ENCODE data around the gene RPL35A. TPM values are rescaled to one million over a fixed set of nuclear protein-coding genes. Genes with fewer than 3 reads are reported as not detected.

RPL35A gene
- total RNA-seq, 1 donor from 2014 or later: 676 TPM

DNA sequence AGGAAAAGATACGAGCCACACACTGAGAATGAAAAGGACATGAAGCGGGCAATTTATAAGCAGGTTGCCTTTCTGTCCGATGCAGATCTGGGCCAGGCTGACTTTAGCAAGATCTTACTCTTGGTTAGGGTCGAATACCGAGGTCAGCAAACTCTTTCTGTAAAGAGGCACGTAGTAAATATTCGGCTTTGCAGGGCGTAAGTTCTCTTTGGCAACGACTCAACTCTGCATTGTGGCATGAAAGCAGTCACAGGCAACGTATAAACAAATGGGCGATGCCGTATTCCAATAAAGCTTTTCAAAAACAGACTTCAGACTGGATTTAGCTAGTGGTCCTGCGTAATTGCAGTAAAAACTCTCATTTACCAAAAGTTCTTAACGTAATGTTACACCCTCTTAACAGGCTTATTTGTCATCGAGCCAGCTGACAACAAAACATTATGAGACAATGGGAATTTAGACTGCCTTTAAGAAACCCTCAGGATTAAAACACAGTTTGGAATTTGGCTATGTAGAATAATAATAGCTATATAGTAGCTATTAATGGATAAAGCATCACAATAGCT, 13.1 kb upstream of the RPL35A start:
- Histone ChIP-seq H3K36me3 (ENCODE audit: control insufficient read depth, insufficient read depth, low read length) (no peaks in the 10 kb centered on the region), H3K27me3 (ENCODE audit: control insufficient read depth, insufficient read depth, low read length) (no peaks in the 10 kb centered on the region), H3K4me3 (ENCODE audit: low read depth, low read length) (no peak overlapping the region)
- TF ChIP-seq, protein P1, sequence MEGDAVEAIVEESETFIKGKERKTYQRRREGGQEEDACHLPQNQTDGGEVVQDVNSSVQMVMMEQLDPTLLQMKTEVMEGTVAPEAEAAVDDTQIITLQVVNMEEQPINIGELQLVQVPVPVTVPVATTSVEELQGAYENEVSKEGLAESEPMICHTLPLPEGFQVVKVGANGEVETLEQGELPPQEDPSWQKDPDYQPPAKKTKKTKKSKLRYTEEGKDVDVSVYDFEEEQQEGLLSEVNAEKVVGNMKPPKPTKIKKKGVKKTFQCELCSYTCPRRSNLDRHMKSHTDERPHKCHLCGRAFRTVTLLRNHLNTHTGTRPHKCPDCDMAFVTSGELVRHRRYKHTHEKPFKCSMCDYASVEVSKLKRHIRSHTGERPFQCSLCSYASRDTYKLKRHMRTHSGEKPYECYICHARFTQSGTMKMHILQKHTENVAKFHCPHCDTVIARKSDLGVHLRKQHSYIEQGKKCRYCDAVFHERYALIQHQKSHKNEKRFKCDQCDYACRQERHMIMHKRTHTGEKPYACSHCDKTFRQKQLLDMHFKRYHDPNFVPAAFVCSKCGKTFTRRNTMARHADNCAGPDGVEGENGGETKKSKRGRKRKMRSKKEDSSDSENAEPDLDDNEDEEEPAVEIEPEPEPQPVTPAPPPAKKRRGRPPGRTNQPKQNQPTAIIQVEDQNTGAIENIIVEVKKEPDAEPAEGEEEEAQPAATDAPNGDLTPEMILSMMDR (IDR thresholded peaks at IDR 0.05; ENCODE audit: insufficient read depth, low read length, severe bottlenecking): no peak
- FAIRE-seq (no peak), DNase-seq (ENCODE audit: low read depth) (no peak)

GRCh38 chr3:197940745-197941384, 9.1 kb upstream of the RPL35A start:
- H3K4me3 ChIP-seq (ENCODE audit: low read depth, low read length): no peak overlapping the region
- no peaks in the 10 kb centered on the region for H3K27me3 ChIP-seq (ENCODE audit: control insufficient read depth, insufficient read depth, low read length)
- H3K36me3 ChIP-seq (ENCODE audit: control insufficient read depth, insufficient read depth, low read length): no peaks in the 10 kb centered on the region
- no peak for DNase-seq (ENCODE audit: low read depth)
- TF ChIP-seq, protein P1 (IDR thresholded peaks at IDR 0.05; ENCODE audit: insufficient read depth, low read length, severe bottlenecking): no peak
- FAIRE-seq: no peak

DNA sequence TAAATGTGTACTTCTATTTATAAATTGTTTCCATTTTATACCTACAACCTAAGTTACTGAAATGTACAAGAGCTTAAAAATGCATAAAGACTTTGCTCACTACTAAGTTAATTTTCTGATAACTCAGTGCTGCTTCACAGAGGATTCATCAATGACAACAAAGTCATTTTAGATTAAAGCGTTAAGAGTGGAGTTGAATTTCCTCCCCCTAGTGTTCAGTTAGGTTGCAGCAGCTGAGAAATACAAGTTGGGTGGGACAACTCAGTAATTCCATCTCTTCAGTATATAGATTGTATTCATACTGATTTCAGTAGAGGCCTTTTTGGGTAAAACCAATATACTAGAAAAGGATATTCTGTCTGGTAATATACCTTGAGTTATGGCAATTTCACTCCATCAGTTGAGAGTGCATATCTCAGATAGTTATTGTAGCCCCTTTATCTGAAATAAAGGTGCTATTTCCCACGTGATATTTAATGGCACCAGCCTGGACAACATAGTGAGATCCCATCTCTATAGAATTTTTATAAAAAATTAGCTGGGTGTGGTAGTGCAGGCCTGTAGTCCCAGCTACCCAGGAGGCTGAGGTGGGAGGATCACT, 6.9 kb upstream of the RPL35A start:
- no peak for FAIRE-seq
- Histone ChIP-seq H3K4me3 (ENCODE audit: low read depth, low read length) (no peak overlapping the region), H3K27me3 (ENCODE audit: control insufficient read depth, insufficient read depth, low read length) (no peaks in the 10 kb centered on the region), H3K36me3 (ENCODE audit: control insufficient read depth, insufficient read depth, low read length) (no peaks in the 10 kb centered on the region)
- TF ChIP-seq, protein P1 (IDR thresholded peaks at IDR 0.05; ENCODE audit: insufficient read depth, low read length, severe bottlenecking): peak; percentile 66
- peak; percentile 56 for DNase-seq (ENCODE audit: low read depth)

- no peak for DNase-seq (ENCODE audit: low read depth)
Observed at GRCh38 chr3:197949191-197949777, 706 bp upstream of the RPL35A start.

GRCh38 chr3:197950677-197951061, 679 bp downstream of the RPL35A start:
- TF ChIP-seq, protein P1 (IDR thresholded peaks at IDR 0.05; ENCODE audit: insufficient read depth, low read length, severe bottlenecking): no peak
- H3K4me3 ChIP-seq (ENCODE audit: low read depth, low read length): peak overlapping the region; percentile 79
- no peaks in the 10 kb centered on the region for H3K27me3 ChIP-seq (ENCODE audit: control insufficient read depth, insufficient read depth, low read length)
- peaks cover 8% of the 10 kb centered on the region for H3K36me3 ChIP-seq (ENCODE audit: control insufficient read depth, insufficient read depth, low read length)
- DNase-seq (ENCODE audit: low read depth) (no peak), FAIRE-seq (no peak)

More at GRCh38 chr3:197949191-197949777, 706 bp upstream of the RPL35A start:
- Histone ChIP-seq H3K4me3 (ENCODE audit: low read depth, low read length) (peak overlapping the region; percentile 79), H3K27me3 (ENCODE audit: control insufficient read depth, insufficient read depth, low read length) (no peaks in the 10 kb centered on the region), H3K36me3 (ENCODE audit: control insufficient read depth, insufficient read depth, low read length) (peaks cover 8% of the 10 kb centered on the region)
- TF ChIP-seq, protein P1 (IDR thresholded peaks at IDR 0.05; ENCODE audit: insufficient read depth, low read length, severe bottlenecking): no peak
- no peak for FAIRE-seq

Measured in bronchial epithelial cell (primary cell).